ENCODE results near the gene HDHD5. TPM values are rescaled to one million over a fixed set of nuclear protein-coding genes. Genes with fewer than 3 reads are reported as not detected.

Gene HDHD5
- total RNA-seq, 1 experiment from 2014 or later = 37.2 TPM

- H3K4me1 ChIP-seq (ENCODE audit: control insufficient read depth, insufficient read depth, low read length) = no peaks in the 10 kb centered on the region
- no peak for ATAC-seq
- H3K27ac ChIP-seq (ENCODE audit: low read length) = no peak overlapping the region
- no peak for DNase-seq (ENCODE audit: low read depth, low spot score)
- TF ChIP-seq TCF7L2 (IDR thresholded peaks at IDR 0.05; ENCODE audit: low read depth, low read length) (no peak), REST (IDR thresholded peaks at IDR 0.05; ENCODE audit: insufficient read depth in 1 of 2, low read depth in 2 of 2, low read length in 1 of 2) (no peak), CTCF (IDR thresholded peaks at IDR 0.05) (no peak), POLR2AphosphoS5 (IDR thresholded peaks at IDR 0.05; ENCODE audit: low read depth, low read length) (no peak), SIN3A (IDR thresholded peaks at IDR 0.05; ENCODE audit: borderline replicate concordance, insufficient read depth, low read depth, low read length) (no peak)
- in situ Hi-C loops (cut with HindIII; ENCODE audit: low pct_unique_long_range_greater_than_20kb, low sequenced_read_pairs) = no loop called here
- no peak overlapping the region for H3K4me3 ChIP-seq (ENCODE audit: low read depth in 2 of 2, low read length in 2 of 2)
- BruUV-seq (replicated peaks) = no TSS peak
- no peaks in the 10 kb centered on the region for H3K27me3 ChIP-seq (ENCODE audit: control insufficient read depth, insufficient read depth, low read length)
- ChIA-PET POLR2A (interaction anchor here (0.7 kb wide), 1 partner anchor 37 kb away, joined by 4 read pairs; no protein-coding TSS in a partner anchor), CTCF (no interaction called here)
- intact Hi-C loops (cut with micrococcal nuclease; ENCODE audit: unreplicated experiment) = no loop called here
- no peaks in the 10 kb centered on the region for H3K9me3 ChIP-seq (ENCODE audit: control insufficient read depth, insufficient read depth, low read depth, low read length)
- H3K36me3 ChIP-seq (ENCODE audit: control insufficient read depth, insufficient read depth, low read length) = no peaks in the 10 kb centered on the region
These were observed 53.6 kb downstream of the HDHD5 start for GRCh38 chr22:17105143-17106129.

- TF ChIP-seq REST (IDR thresholded peaks at IDR 0.05; ENCODE audit: insufficient read depth in 1 of 2, low read depth in 2 of 2, low read length in 1 of 2) (no peak), POLR2AphosphoS5 (IDR thresholded peaks at IDR 0.05; ENCODE audit: low read depth, low read length) (no peak), TCF7L2 (IDR thresholded peaks at IDR 0.05; ENCODE audit: low read depth, low read length) (no peak), SIN3A (IDR thresholded peaks at IDR 0.05; ENCODE audit: borderline replicate concordance, insufficient read depth, low read depth, low read length) (no peak), CTCF (IDR thresholded peaks at IDR 0.05) (no peak)
- Histone ChIP-seq H3K9me3 (ENCODE audit: control insufficient read depth, insufficient read depth, low read depth, low read length) (no peaks in the 10 kb centered on the region), H3K4me3 (ENCODE audit: low read depth in 2 of 2, low read length in 2 of 2) (no peak overlapping the region), H3K36me3 (ENCODE audit: control insufficient read depth, insufficient read depth, low read length) (no peaks in the 10 kb centered on the region), H3K27ac (ENCODE audit: low read length) (no peak overlapping the region), H3K27me3 (ENCODE audit: control insufficient read depth, insufficient read depth, low read length) (no peaks in the 10 kb centered on the region), H3K4me1 (ENCODE audit: control insufficient read depth, insufficient read depth, low read length) (no peaks in the 10 kb centered on the region)
- ChIA-PET CTCF (interaction anchor here (0.5 kb wide), 1 partner anchor 67 kb away, joined by 6 read pairs; no protein-coding TSS in a partner anchor), POLR2A (no interaction called here)
- BruUV-seq (replicated peaks) = no TSS peak
- ATAC-seq = no peak
- in situ Hi-C loops (cut with HindIII; ENCODE audit: low pct_unique_long_range_greater_than_20kb, low sequenced_read_pairs) (no loop called here), intact Hi-C loops (cut with micrococcal nuclease; ENCODE audit: unreplicated experiment) (no loop called here)
- DNase-seq (ENCODE audit: low read depth, low spot score) = no peak
These were observed 54.6 kb downstream of the HDHD5 start for GRCh38 chr22:17104336-17104935.

Data from Panc1 (cell line).